ENCODE data around the gene RACK1. TPM values are rescaled to one million over a fixed set of nuclear protein-coding genes. Genes with fewer than 3 reads are reported as not detected.

The RACK1 gene
- total RNA-seq, 8 experiments from 2014 or later: 2,060 to 3,480 (median 2,927) TPM

- in situ Hi-C loops (cut with MboI; ENCODE audit: low pct_unique_long_range_greater_than_20kb in 2 of 9, low sequenced_read_pairs in 9 of 9, unreplicated experiment in 9 of 9): no loop called here
- WGBS, 10 experiments: 57 to 100% (median 80%) methylated on average over 1 to 4 of the region's 5 CpGs; no CpG with 5 or more reads in 2 of the 10 experiments
- peak overlapping the region in 1 of 2 donors; percentile 25 for H3K27ac ChIP-seq
- H3K4me1 ChIP-seq (replicated peaks in 1 of 2): peaks cover 0 to 4% of the 10 kb centered on the region in 2 donors
- ATAC-seq (replicated peaks in 6 of 8): peak in 7 of 8 experiments; percentile 1 to 50 (median 25)
- H3K4me3 ChIP-seq: no peak overlapping the region
These were observed 8.4 kb downstream of the RACK1 start for GRCh38 chr5:181235323-181235688.

GRCh38 chr5:181234455-181235306, 9.0 kb downstream of the RACK1 start:
- in situ Hi-C loops (cut with MboI; ENCODE audit: low pct_unique_long_range_greater_than_20kb in 2 of 9, low sequenced_read_pairs in 9 of 9, unreplicated experiment in 9 of 9): no loop called here
- peak in 7 of 8 experiments; percentile 10 to 26 (median 15) for ATAC-seq (replicated peaks in 6 of 8)
- Histone ChIP-seq H3K27ac (peak overlapping the region in 1 of 2 donors; percentile 25), H3K4me3 (no peak overlapping the region), H3K4me1 (replicated peaks in 1 of 2) (peaks cover 0 to 4% of the 10 kb centered on the region in 2 donors)
- WGBS, 10 experiments: 70 to 100% (median 88%) methylated on average over 1 to 9 of the region's 22 CpGs; no CpG with 5 or more reads in 6 of the 10 experiments

- Histone ChIP-seq H3K27ac (peak overlapping the region in 1 of 2 donors; percentile 36), H3K4me3 (no peak overlapping the region), H3K4me1 (replicated peaks in 1 of 2) (peaks cover 0 to 4% of the 10 kb centered on the region in 2 donors)
- peak in 7 of 8 experiments; percentile 4 to 27 (median 15) for ATAC-seq (replicated peaks in 6 of 8)
- in situ Hi-C loops (cut with MboI; ENCODE audit: low pct_unique_long_range_greater_than_20kb in 2 of 9, low sequenced_read_pairs in 9 of 9, unreplicated experiment in 9 of 9): no loop called here
- 100% methylated on average over 2 of the region's 24 CpGs; no CpG with 5 or more reads in 9 of the 10 experiments for WGBS, 10 experiments
These were observed 9.8 kb downstream of the RACK1 start for GRCh38 chr5:181233801-181234454.

- peak in 2 of 8 experiments; percentile 5 for ATAC-seq (replicated peaks in 6 of 8)
- in situ Hi-C loops (cut with MboI; ENCODE audit: low pct_unique_long_range_greater_than_20kb in 2 of 9, low sequenced_read_pairs in 9 of 9, unreplicated experiment in 9 of 9): no loop called here
- Histone ChIP-seq H3K27ac (peak overlapping the region in 1 of 2 donors; percentile 36), H3K4me1 (replicated peaks in 1 of 2) (peaks cover 0 to 3% of the 10 kb centered on the region in 2 donors), H3K4me3 (no peak overlapping the region)
- 73 to 100% (median 82%) methylated on average over 1 to 11 of the region's 16 CpGs for WGBS, 10 experiments
These were observed 10.5 kb downstream of the RACK1 start for GRCh38 chr5:181233088-181233800.

- Histone ChIP-seq H3K4me1 (replicated peaks in 1 of 2) (no peaks in the 10 kb centered on the region), H3K4me3 (no peak overlapping the region), H3K27ac (no peak overlapping the region)
- in situ Hi-C loops (cut with MboI; ENCODE audit: low pct_unique_long_range_greater_than_20kb in 2 of 9, low sequenced_read_pairs in 9 of 9, unreplicated experiment in 9 of 9): no loop called here
- 60 to 95% (median 83%) methylated on average over 1 to 15 of the region's 18 CpGs; no CpG with 5 or more reads in 7 of the 10 experiments for WGBS, 10 experiments
- peak in 1 of 8 experiments; percentile 4 for ATAC-seq (replicated peaks in 6 of 8)
These were observed 11.1 kb downstream of the RACK1 start for GRCh38 chr5:181232593-181232992.

- H3K4me1 ChIP-seq (replicated peaks in 1 of 2): no peaks in the 10 kb centered on the region
- ATAC-seq (replicated peaks in 6 of 8): no peak
- no peak overlapping the region for H3K4me3 ChIP-seq
- 71 to 100% (median 86%) methylated on average over 1 to 5 of the region's 7 CpGs; no CpG with 5 or more reads in 3 of the 10 experiments for WGBS, 10 experiments
- H3K27ac ChIP-seq: no peak overlapping the region
- in situ Hi-C loops (cut with MboI; ENCODE audit: low pct_unique_long_range_greater_than_20kb in 2 of 9, low sequenced_read_pairs in 9 of 9, unreplicated experiment in 9 of 9): no loop called here
These were observed 12.3 kb downstream of the RACK1 start for GRCh38 chr5:181231432-181231831.

GRCh38 chr5:181230551-181230950, 13.2 kb downstream of the RACK1 start:
- in situ Hi-C loops (cut with MboI; ENCODE audit: low pct_unique_long_range_greater_than_20kb in 2 of 9, low sequenced_read_pairs in 9 of 9, unreplicated experiment in 9 of 9): no loop called here
- Histone ChIP-seq H3K4me1 (replicated peaks in 1 of 2) (no peaks in the 10 kb centered on the region), H3K27ac (no peak overlapping the region), H3K4me3 (no peak overlapping the region)
- WGBS, 10 experiments: 60 to 100% (median 93%) methylated on average over 1 to 4 of the region's 6 CpGs; no CpG with 5 or more reads in 3 of the 10 experiments
- no peak for ATAC-seq (replicated peaks in 6 of 8)

GRCh38 chr5:181229996-181230395, 13.7 kb downstream of the RACK1 start:
- 95 to 100% (median 100%) methylated on average over 1 to 5 of the region's 13 CpGs; no CpG with 5 or more reads in 6 of the 10 experiments for WGBS, 10 experiments
- no peak overlapping the region for H3K27ac ChIP-seq
- no peak for ATAC-seq (replicated peaks in 6 of 8)
- H3K4me1 ChIP-seq (replicated peaks in 1 of 2): peaks cover under 1 to 1% of the 10 kb centered on the region in 2 donors
- no peak overlapping the region for H3K4me3 ChIP-seq
- in situ Hi-C loops (cut with MboI; ENCODE audit: low pct_unique_long_range_greater_than_20kb in 2 of 9, low sequenced_read_pairs in 9 of 9, unreplicated experiment in 9 of 9): no loop called here

GRCh38 chr5:181224390-181225229, 19.1 kb downstream of the RACK1 start:
- Histone ChIP-seq H3K4me3 (peak overlapping the region; percentile 60 to 97 (median 92)), H3K4me1 (replicated peaks in 1 of 2) (peaks cover 6 to 10% of the 10 kb centered on the region in 2 donors), H3K27ac (peak overlapping the region; percentile 95 to 98)
- in situ Hi-C loops (cut with MboI; ENCODE audit: low pct_unique_long_range_greater_than_20kb in 2 of 9, low sequenced_read_pairs in 9 of 9, unreplicated experiment in 9 of 9): no loop called here
- WGBS, 10 experiments: 60 to 100% (median 91%) methylated on average over 2 to 15 of the region's 22 CpGs
- no peak for ATAC-seq (replicated peaks in 6 of 8)

GRCh38 chr5:181223729-181224389, 19.8 kb downstream of the RACK1 start:
- 20% methylated on average over 1 of the region's 31 CpGs; no CpG with 5 or more reads in 9 of the 10 experiments for WGBS, 10 experiments
- H3K4me3 ChIP-seq: peak overlapping the region; percentile 60 to 97 (median 92)
- H3K27ac ChIP-seq: peak overlapping the region; percentile 95 to 98
- ATAC-seq (replicated peaks in 6 of 8): peak; percentile 1 to 50 (median 36)
- H3K4me1 ChIP-seq (replicated peaks in 1 of 2): peaks cover 6 to 10% of the 10 kb centered on the region in 2 donors
- in situ Hi-C loops (cut with MboI; ENCODE audit: low pct_unique_long_range_greater_than_20kb in 2 of 9, low sequenced_read_pairs in 9 of 9, unreplicated experiment in 9 of 9): no loop called here

- Histone ChIP-seq H3K27ac (peak within 1 kb of the TSS; percentile 95 to 98), H3K4me1 (replicated peaks in 1 of 2) (peaks cover 6 to 10% of the 10 kb centered on the region in 2 donors), H3K4me3 (peak within 1 kb of the TSS; percentile 60 to 97 (median 92))
- peak; percentile 60 to 84 (median 81) for ATAC-seq (replicated peaks in 6 of 8)
- 0% methylated on average over 1 to 15 of the region's 59 CpGs; no CpG with 5 or more reads in 4 of the 10 experiments for WGBS, 10 experiments
- in situ Hi-C loops (cut with MboI; ENCODE audit: low pct_unique_long_range_greater_than_20kb in 2 of 9, low sequenced_read_pairs in 9 of 9, unreplicated experiment in 9 of 9): no loop called here
These were observed 20.5 kb downstream of the RACK1 start, which contains the start of gene TRIM41 for GRCh38 chr5:181223058-181223728. TSS of gene TRIM41 (plus strand) at chr5:181223281. CDS start at chr5:181224000, 719 bp downstream.
